GM21390 (cell line): Measurements from ENCODE around the gene OR5H15.
"Not testable (repeated sequence)": the region's sequence is repeated elsewhere in the genome, so short reads cannot be mapped to it uniquely, and the experiment has no call there.

Source experiments
- ATAC-seq: cut with Tn5 transposase; IDR thresholded peaks from one replicate; pipeline ENCODE4 v1.9.1; 2021; ENCODE audit not compliant: unreplicated experiment

OR5H15 gene

DNA sequence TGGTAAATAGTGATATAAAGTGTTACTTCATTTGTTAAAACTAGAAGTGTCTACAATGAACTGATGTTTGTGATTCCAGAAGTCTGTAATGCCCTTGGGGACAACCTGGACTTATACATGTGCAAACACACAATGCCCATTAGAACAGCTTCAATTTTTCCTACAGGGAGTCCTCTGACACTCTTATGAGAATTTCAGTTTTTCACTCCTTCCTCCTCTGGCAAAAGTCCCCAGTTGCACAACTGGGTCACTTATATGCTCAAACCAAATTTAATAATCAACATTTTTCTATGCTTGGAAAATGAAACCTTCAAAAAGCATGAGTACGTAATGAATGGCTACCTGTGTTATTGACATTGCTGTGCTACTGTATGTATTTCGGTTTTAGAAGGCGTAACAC, at the start of gene OR5H15:
OR5H15 (plus strand) TSS at position 301 of the 400 bp plus-strand sequence. CDS start 2,004 bp downstream, outside the sequence.
- ATAC-seq: no peak

DNA sequence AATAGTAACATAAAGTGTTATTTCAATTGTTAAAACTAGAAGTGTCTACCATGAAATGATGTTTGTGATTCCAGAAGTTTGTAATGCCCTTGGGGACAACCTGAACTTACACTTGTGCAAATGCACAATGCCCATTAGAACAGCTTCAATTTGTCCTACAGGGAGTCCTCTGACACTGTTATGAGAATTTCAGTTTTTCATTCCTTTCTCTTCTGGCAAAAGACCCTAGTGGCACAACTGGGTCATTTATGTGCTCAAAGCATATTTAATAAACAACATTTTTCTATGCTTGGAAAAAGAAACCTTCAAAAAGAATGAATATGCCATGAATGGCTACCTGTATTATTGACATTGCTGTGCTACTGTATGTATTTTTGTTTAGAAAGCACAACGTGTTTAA, 36.1 kb upstream of the OR5H15 start, which contains the start of gene OR5H1:
OR5H1 (plus strand) TSS at position 301 of the 400 bp plus-strand sequence. CDS start 1,977 bp downstream, outside the sequence.
- no peak for ATAC-seq

DNA sequence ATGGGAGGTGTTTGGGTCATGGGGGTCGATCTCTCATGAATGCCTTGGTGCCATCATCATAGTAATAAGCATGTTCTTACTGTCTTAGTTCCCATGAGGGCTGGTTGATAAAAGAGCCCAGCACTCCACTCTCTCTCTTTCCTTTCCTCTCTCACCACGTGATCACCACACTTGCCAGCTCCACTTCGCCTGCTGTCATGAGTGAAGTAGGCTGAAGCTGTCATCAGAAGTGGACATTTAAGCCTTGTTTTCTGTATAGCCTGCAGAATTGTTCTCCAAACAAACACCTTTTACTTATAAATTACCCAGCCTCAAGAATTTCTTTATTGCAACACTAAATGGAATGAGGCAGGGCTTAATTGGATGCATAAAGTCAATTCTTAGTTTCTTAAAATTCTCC, 29.9 kb upstream of the OR5H15 start:
- no peak for ATAC-seq

DNA sequence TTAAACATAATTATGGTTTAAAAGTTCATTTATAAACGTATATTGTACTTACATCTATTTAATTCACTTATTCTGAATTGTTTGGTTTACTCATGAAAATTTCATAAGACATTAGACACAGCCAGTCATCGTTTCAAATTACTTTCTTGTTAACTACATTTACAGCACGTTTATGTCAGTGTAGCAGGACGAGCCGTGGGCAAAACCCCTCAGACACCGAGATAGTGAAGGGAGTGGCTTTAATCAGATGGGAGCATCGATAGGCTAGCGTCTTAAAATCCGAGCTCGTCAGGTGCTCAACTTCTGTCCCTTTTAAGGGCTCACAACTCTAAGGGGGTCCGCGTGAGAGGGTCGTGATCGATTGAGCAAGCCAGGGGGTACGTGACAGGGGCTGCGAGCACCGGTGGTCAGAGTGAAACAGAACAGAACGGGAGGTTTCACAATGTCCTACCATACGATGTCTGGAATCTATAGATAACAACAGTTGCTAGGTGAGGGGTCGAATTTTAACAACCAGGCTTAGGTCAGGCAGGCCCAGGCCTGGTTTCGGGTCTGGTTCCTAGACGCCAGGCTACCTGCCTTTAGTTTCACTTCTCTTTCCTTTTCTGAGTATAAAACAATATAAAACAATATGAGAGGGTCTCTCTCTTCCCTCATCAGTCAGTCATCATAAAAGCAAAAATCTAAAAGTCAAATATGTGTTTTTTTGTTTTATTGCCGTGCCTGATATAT, 28.5 kb upstream of the OR5H15 start:
- not testable (repeated sequence) for ATAC-seq

DNA sequence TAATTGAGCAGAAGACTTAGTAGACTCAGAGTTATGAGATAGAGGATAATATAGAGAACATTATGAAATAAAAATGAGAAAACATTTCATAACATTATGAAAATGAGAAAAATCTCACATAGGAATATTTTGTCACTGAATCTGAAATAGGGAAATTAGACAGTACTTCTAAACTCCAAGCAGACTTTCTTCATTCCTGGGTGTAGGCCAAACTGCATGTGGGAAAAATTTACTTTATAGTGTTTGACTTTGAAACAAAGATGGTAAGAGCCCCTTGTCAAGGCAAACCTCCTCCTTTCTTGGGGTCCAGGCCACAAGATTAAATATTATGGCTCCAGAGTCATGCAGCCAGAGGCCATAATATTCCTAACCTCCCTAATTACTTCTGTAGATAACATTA, 26.0 kb upstream of the OR5H15 start:
- ATAC-seq: no peak

- ATAC-seq: no peak
Observed at GRCh38 chr3:98147179-98147578, 19.3 kb upstream of the OR5H15 start, which contains the start of gene OR5H14. Gene OR5H14, plus strand, starts transcription at chr3:98147479. Its CDS starts 1,907 bp downstream, at chr3:98149386.

DNA sequence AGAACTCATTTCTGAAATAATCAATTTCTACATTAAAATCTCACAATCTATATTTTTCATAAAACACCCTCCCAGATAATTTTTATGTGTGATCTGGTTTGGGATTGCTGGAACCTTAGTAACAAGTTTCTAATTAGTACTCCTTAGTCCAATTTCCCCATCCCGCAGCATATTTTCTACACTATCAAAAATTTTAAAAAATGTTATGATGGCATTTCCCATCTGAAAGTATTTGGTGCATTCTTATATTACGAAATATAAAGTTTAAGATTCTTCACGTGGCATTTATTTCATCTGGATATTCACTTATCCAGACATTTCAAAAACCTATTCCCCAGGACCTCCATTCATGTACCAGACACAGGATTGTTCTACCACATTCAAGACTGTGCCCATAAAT, 17.7 kb upstream of the OR5H15 start:
- ATAC-seq: no peak

DNA sequence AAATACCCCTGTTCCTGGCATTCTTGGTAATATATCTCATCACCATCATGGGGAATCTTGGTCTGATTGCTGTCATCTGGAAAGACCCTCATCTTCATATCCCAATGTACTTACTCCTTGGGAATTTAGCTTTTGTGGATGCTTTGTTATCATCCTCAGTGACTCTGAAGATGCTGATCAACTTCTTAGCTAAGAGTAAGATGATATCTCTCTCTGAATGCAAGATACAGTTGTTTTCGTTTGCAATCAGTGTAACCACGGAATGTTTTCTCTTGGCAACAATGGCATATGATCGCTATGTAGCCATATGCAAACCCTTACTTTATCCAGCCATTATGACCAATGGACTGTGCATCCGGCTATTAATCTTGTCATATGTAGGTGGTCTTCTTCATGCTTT, 17.0 kb upstream of the OR5H15 start:
- not testable (repeated sequence) for ATAC-seq

- ATAC-seq: no peak
Observed at GRCh38 chr3:98151241-98151640, 15.3 kb upstream of the OR5H15 start.

DNA sequence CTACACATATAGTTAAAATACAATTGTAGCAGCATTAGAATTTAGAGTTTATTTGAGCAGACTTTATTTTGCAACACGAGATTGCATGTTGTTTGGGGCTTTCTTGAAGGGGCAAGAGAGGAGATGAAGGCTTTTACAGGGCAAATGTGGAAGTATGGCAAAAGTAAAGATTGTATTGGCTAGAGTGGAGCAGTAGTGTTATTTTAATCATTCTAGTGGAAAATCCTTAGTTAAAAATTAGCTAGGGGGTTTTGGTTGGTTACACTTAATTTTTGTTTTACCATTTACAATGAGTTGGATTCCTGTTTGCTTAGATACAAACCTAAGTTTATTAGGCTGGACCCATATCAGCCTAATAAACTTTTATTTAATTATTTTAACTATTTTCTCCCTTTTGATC, 4.6 kb downstream of the OR5H15 start:
- ATAC-seq: no peak

GRCh38 chr3:98172621-98173020, 6.1 kb downstream of the OR5H15 start:
- ATAC-seq: no peak

DNA sequence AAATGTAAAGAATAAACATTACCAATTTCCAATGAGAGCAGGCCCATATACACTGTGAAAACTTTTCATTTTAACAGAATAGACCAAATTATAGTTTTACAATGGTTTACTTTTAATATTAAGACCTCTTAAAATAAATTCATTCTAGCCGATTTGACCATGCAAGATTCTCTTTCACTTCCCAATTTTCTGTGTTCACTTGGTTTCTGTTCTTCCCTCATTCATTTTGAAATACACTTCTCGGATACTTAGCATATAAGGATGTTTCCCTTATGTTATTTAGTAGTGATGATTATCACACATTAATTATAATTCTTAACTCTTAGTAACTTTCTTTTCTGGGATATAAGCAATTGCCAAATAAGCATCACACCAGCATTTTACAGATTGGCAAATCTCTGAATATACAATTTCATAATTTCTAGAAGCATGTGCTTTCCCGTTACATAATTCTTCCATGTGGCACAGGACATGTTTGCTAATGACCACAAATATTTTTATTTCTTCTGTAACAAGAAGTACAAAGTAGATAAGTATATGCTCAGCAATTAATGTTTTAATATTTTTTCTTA, 13.9 kb downstream of the OR5H15 start:
- ATAC-seq: no peak

DNA sequence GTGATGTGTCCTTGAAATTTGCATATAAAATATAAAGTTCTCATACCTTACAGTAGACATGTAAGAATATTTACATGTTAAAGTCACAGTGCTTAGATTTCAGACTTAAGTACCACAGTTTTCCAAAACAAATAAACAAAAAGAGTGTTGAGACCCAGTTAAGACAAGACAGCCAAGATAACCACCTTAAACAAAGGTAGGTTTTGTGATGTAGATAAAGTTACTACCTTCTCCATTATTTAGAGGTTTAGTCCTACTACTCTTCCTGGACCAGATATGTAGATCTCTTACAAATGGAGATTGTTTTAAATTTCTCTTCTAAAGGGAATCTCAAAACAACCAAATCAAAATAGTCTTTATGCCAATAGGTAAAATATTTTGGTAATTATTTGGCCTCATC, 15.7 kb downstream of the OR5H15 start:
- ATAC-seq: no peak

DNA sequence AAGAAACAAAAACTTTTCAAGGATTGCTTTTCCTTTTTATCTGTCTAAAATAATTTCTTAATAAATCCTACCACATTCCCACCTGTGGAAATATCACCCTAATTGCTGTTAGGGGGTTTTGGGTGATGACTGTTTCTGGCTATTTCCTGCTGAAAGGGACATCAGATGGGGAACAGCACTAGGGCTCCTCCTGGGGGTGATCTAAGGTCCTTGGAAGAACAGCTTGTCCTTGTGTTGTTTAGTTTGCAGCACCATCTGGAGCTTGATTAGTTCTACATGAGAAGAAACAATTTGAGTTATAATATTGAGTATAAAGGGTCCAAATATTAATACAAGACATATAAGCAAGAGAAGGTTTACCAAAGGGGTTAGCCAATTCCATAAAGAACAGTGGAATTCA, 18.7 kb downstream of the OR5H15 start:
- no peak for ATAC-seq

DNA sequence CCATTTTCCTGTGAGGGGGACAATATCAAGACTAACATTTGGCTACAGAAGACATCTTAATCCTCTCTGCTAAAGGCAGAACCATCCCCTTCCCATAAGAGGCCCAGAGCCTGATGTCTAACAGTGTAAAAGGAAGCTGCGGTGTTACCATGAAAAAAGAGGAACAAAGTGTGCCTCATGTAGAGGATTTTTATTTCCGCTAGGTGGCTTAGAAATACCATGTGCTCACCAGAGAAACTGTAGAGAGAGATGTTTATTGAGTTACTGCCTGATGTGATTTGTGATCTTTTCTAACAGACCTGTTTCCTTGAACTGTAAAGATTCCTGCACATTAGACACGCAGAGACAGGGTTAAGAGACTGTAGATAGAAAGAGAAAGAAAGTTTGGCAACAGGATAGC, 22.0 kb downstream of the OR5H15 start:
- peak; percentile 84 for ATAC-seq

DNA sequence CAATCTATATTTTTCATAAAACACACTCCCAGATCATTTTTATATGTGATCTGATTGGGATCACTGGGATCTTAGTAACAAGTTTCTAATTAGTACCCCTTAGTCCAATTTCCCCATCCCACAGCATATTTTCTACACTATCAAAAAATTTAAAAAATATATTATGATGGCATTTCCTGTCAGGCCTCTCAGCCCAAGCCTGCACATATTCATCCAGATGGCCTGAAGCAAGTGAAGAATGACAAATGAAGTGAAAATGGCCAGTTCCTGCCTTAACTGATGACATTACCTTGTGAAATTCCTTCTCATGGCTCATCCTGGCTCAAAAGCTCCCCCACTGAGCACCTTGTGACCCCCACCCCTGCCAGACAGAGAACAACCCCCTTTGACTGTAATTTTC, 24.4 kb downstream of the OR5H15 start:
- not testable (repeated sequence) for ATAC-seq

DNA sequence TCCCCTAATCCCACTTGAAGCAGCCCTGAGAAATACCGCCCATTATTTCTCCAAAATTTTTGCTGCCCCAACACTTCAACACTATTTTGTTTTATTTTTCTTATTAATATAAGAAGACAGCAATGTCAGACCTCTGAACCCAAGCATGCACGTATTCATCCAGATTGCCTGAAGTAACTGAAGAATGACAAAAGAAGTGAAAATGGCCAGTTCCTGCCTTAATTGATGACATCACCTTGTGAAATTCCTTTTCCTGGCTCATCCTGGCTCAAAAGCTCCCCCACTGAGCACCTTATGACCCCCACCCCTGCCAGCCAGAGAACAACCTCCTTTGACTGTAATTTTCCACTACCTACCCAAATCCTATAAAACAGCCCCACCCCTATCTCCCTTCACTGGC, 29.8 kb downstream of the OR5H15 start:
- ATAC-seq: not testable (repeated sequence)

DNA sequence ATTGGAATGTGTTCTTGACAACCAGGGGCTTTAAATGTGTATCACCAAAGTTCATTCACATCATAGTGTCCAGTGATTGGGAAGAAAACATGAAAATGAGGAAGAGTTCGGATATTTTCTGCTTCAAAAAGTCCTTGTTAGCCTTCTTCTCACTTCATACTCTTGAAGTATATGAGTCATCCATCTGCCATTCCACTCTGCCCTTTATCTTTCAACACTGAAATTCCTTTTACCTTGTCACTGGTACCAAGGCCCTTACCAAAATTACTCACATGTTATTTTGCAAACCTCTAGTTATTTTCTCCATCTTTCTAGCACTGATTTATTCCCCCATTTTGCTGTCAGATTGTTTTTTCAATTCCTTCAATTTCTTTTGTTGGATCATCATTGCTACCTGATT, 32.5 kb downstream of the OR5H15 start:
- no peak for ATAC-seq

GRCh38 chr3:98209244-98209643, 42.7 kb downstream of the OR5H15 start:
- ATAC-seq: no peak

DNA sequence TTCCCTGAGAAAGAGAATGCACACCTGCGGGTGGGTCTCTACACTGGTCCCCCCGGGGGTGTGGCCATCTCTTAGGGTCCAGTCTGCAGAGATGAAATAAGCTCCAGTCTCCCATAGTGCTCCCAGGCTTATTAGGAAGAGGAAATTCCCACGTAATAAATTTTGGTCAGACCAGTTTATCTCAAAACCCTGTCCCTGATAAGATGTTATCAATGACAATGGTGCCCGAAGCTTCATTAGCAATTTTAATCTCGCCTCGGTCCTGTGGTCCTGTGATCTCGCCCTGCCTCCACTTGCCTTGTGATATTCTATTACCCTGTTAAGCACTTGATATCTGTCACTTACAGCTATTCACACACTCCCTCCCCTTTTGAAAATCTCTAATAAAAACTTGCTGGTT, 46.8 kb downstream of the OR5H15 start:
- ATAC-seq: no peak

GRCh38 chr3:98215051-98215450, 48.6 kb downstream of the OR5H15 start:
- no peak for ATAC-seq
